Esophagus muscularis mucosa (tissue), 3 donors: ENCODE measurements around the gene KCNQ1.

Source experiments
- POLR2A ChIP-seq: fragments of 450-650 bp; IDR thresholded peaks from one replicate; pipeline ENCODE4 v1.6.1; 2017; ENCODE audit warnings: antibody characterized with exemption, moderate library complexity, mild to moderate bottlenecking, low read depth
- TF ChIP-seq, protein P1 (sequence below), 3 experiments: fragments of 200-600 bp in 2 of 3; fragments of 450-650 bp in 1 of 3; sonication (generic) in 2 of 3; IDR thresholded peaks; one replicate each; pipeline ENCODE4 v1.5.1; 2017 to 2019; ENCODE audit warnings: antibody characterized with exemption in 3 of 3, mild to moderate bottlenecking in 2 of 3, moderate library complexity in 1 of 3

DNA sequence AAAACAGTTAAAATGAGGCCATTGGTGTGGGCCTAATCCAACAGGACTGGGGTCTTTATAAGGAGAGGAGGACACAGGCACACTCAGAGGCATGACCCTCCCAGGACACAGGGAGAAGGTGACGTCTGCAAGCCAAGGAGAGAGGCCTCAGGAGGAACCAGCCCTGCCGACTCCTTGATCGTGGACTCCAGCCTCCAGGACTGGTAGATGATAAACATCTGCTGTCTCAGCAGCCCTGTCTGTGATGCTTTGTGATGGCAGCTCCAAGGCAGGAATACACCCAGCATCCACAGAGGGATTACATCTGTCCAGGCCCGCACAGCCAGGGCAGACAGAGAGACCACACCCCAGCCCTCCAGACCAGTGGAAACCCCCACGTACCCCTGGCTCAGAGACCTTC lies 422.3 kb downstream of the KCNQ1 start:
- TF ChIP-seq, protein P1, sequence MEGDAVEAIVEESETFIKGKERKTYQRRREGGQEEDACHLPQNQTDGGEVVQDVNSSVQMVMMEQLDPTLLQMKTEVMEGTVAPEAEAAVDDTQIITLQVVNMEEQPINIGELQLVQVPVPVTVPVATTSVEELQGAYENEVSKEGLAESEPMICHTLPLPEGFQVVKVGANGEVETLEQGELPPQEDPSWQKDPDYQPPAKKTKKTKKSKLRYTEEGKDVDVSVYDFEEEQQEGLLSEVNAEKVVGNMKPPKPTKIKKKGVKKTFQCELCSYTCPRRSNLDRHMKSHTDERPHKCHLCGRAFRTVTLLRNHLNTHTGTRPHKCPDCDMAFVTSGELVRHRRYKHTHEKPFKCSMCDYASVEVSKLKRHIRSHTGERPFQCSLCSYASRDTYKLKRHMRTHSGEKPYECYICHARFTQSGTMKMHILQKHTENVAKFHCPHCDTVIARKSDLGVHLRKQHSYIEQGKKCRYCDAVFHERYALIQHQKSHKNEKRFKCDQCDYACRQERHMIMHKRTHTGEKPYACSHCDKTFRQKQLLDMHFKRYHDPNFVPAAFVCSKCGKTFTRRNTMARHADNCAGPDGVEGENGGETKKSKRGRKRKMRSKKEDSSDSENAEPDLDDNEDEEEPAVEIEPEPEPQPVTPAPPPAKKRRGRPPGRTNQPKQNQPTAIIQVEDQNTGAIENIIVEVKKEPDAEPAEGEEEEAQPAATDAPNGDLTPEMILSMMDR (IDR thresholded peaks at IDR 0.05): no peak
- no peak for TF ChIP-seq POLR2A
